ENCODE results near the gene ARHGEF18.
"Not testable (repeated sequence)": the region's sequence is repeated elsewhere in the genome, so short reads cannot be mapped to it uniquely, and the experiment has no call there.

Gene ARHGEF18

DNA sequence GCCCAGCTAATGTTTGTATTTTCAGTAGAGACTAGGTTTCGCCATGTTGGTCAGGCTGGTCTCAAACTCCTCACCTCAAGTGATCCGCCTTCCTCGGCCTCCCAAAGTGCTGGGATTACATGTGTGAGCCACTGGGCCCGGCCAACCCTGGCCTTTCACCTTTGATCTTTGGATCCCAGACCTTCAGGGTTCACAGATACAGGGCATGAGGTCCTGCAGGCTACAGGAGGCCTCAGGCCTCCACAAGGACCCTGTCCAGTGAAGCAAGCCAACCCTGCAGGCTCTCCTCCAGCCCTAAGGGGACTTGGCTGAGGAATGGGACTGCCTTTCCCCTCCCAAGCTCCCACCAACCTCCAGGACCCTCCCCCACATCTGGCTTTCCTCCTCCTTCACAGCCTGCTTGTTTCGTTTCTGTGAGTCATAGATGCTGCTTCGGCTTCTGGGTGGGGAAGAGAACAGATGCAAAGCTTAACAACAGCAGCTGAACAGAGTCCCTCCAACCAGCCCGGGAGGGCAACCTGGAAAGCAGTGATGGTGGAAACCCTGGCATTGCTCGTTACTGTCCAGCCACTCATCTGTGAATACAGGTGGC, 11.8 kb downstream of the ARHGEF18 start:
- H3K27me3 Mint-ChIP-seq (ENCODE audit: low read depth) = no peaks in the 10 kb centered on the region
- no peak overlapping the region for H3K4me3 Mint-ChIP-seq
- peaks cover 37% of the 10 kb centered on the region for H3K36me3 Mint-ChIP-seq (ENCODE audit: low read depth)
- H3K4me1 Mint-ChIP-seq (ENCODE audit: low read depth) = peaks cover 13% of the 10 kb centered on the region
- no peak overlapping the region for H3K27ac Mint-ChIP-seq
- H3K9me3 Mint-ChIP-seq = no peaks in the 10 kb centered on the region

DNA sequence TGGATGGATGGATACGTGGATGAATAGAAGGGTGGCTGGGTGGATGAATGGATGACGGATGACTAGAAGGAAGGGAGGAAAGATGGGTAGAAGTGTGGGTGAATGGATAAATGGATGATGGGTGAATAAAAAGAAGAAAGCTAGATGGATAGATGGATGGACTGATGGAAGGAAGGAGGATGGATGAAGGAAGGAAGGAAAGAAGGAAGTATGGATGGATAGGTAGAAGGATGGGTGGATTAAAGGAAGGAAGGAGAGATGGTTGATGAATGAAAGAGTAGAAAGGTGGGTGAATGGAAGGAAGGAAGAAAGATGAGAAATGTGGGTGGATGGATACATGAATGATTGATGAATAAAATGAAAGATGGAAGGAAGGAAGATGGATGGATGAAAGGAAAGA, 14.5 kb downstream of the ARHGEF18 start:
- peaks cover 11% of the 10 kb centered on the region for H3K4me1 Mint-ChIP-seq (ENCODE audit: low read depth)
- H3K9me3 Mint-ChIP-seq = no peaks in the 10 kb centered on the region
- no peaks in the 10 kb centered on the region for H3K27me3 Mint-ChIP-seq (ENCODE audit: low read depth)
- peaks cover 37% of the 10 kb centered on the region for H3K36me3 Mint-ChIP-seq (ENCODE audit: low read depth)
- H3K4me3 Mint-ChIP-seq = no peak overlapping the region
- no peak overlapping the region for H3K27ac Mint-ChIP-seq

DNA sequence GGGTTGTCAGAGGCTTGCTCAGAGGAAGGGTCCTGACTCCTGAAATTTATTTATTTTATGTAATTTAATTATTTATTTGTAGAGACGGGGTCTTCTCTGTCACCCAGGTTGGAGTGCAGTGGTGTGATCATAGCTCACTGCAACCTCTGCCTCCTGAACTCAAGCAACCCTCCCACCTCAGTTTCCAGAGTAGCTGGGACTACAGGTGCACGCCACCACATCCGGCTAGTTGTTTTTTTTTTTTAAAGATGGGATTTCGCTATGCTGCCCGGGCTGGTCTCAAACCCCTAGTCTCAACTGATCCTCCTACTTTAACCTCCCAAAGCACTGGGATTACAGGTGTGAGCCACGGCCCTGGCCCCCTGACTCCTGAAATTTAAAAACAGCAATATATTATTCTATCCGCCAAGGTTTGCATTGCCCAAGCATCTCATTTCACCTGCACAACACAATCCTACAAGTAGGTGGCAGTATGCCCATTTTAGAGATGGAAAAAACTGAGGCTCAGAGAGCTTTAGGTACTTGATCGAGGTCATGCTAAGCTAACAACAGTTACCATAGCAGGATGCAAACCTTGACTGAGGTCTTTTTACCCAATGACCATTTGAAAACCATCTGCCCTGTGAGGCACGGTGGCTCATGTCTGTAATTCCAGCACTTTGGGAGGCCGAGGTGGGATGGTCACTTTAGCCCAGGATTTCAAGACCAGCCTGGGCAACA, 18.1 kb downstream of the ARHGEF18 start:
- Mint-ChIP-seq H3K4me1 (ENCODE audit: low read depth) (peaks cover 7% of the 10 kb centered on the region), H3K4me3 (no peak overlapping the region), H3K27ac (peak overlapping the region; percentile 49), H3K36me3 (ENCODE audit: low read depth) (peaks cover 35% of the 10 kb centered on the region), H3K9me3 (no peaks in the 10 kb centered on the region), H3K27me3 (ENCODE audit: low read depth) (no peaks in the 10 kb centered on the region)

DNA sequence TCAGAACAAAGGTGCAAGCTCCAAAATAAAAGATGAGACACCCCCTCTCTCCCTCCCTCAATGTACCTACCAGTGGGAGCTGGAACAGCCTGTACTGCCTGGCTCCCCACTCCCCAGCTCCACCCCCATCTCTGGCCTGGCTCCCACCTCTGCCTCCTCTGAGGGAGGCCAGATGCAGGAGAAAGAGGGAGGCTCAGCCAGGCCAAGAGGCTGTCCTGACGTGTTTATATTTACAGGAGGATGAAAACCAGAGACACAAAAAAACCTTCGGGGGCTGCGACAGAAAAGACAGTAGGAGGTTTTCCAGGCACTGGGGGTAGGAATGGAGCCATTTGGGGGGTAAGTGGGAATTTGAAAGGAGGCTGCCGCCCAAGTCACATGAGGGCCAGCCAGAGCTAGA, 19.7 kb downstream of the ARHGEF18 start:
- H3K4me1 Mint-ChIP-seq (ENCODE audit: low read depth) = peaks cover 3% of the 10 kb centered on the region
- H3K36me3 Mint-ChIP-seq (ENCODE audit: low read depth) = peaks cover 30% of the 10 kb centered on the region
- peak overlapping the region; percentile 47 for H3K27ac Mint-ChIP-seq
- no peaks in the 10 kb centered on the region for H3K27me3 Mint-ChIP-seq (ENCODE audit: low read depth)
- no peaks in the 10 kb centered on the region for H3K9me3 Mint-ChIP-seq
- no peak overlapping the region for H3K4me3 Mint-ChIP-seq

DNA sequence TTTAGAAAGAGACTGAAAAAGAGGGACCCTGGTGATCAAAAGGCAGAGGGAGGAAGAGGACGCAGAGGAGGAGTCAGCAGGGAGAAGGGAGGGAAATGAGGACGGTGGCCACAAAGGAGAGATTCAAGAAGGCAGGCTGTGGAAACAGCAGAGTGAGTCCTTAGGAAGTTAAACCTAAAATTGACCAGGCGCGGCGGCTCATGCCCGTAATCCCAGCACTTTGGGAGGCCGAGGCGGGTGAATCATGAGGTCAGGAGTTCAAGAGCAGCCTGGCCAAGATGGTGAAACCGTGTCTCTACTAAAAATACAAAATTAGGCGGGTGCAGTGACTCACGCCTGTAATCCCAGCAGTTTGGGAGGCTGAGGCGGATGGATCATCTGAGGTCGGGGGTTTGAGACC, 20.1 kb downstream of the ARHGEF18 start:
- H3K27me3 Mint-ChIP-seq (ENCODE audit: low read depth); H3K4me1 Mint-ChIP-seq (ENCODE audit: low read depth); H3K4me3 Mint-ChIP-seq; H3K9me3 Mint-ChIP-seq: not testable (repeated sequence)
- H3K36me3 Mint-ChIP-seq (ENCODE audit: low read depth) = peaks cover 26% of the 10 kb centered on the region
- H3K27ac Mint-ChIP-seq = peak overlapping the region; percentile 47

DNA sequence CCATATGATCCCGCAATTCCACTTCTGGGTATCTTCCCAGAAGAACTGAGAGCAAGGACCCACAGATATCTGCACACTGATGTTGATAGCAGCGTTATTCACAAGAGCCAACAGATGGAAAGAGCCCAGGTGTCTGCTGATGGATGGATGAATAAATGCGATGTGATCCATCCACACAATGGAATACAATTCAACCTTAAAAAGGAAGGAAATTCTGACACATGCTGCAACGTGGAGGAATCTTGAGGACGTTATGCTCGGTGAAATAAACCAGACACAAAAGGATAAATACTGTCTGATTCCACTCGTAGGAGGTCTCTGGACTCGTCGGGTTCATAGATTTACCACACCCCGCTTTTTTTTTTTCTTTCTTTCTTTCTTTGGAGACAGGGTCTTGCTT, 21.8 kb downstream of the ARHGEF18 start:
- no peaks in the 10 kb centered on the region for H3K27me3 Mint-ChIP-seq (ENCODE audit: low read depth)
- no peak overlapping the region for H3K27ac Mint-ChIP-seq
- H3K9me3 Mint-ChIP-seq = no peaks in the 10 kb centered on the region
- H3K36me3 Mint-ChIP-seq (ENCODE audit: low read depth) = peaks cover 20% of the 10 kb centered on the region
- H3K4me3 Mint-ChIP-seq = no peak overlapping the region
- H3K4me1 Mint-ChIP-seq (ENCODE audit: low read depth) = peaks cover 3% of the 10 kb centered on the region

DNA sequence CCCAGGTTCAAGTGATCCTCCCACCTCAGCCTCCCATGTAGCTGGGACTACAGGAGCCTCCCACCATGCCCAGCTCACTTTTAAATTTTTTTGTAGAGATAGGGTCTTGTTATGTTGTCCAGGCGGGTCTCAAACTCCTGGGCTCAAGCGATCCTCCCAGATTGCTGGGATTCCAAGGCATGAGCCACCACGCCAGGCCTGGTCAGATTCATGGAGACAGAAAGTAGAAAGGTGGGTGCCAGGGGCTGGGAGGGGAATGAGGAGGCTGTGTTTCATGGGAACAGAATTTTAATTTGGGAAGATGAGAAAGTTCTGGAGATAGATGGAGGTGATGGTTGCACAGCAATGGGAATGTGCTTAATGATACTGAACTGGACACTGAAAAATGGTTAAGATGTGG, 22.3 kb downstream of the ARHGEF18 start:
- no peaks in the 10 kb centered on the region for H3K27me3 Mint-ChIP-seq (ENCODE audit: low read depth)
- H3K9me3 Mint-ChIP-seq = no peaks in the 10 kb centered on the region
- peaks cover 3% of the 10 kb centered on the region for H3K4me1 Mint-ChIP-seq (ENCODE audit: low read depth)
- H3K4me3 Mint-ChIP-seq = no peak overlapping the region
- peaks cover 22% of the 10 kb centered on the region for H3K36me3 Mint-ChIP-seq (ENCODE audit: low read depth)
- no peak overlapping the region for H3K27ac Mint-ChIP-seq

DNA sequence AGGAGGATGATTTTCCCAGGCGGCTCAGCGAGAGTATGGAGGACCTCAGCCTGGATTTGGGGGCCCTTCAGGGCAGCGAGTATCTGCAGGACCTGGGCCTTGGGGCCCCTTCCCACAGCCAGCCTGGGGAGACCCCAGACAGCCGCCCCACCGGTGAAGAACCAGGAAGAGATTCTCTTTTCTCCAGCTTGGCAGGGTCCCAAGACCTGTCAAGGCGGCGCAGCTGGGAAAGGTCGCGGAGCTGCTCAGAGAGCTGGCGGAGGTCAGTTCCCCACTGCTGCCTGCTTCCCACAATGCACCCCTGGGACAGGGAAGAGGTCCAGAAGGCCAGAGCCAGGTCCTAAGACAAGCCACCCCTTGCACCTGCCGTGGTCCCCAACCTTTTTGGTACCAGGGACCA, 24.1 kb downstream of the ARHGEF18 start:
- Mint-ChIP-seq H3K27ac (no peak overlapping the region), H3K4me3 (no peak overlapping the region), H3K27me3 (ENCODE audit: low read depth) (no peaks in the 10 kb centered on the region), H3K4me1 (ENCODE audit: low read depth) (no peaks in the 10 kb centered on the region), H3K36me3 (ENCODE audit: low read depth) (peaks cover 19% of the 10 kb centered on the region), H3K9me3 (no peaks in the 10 kb centered on the region)

DNA sequence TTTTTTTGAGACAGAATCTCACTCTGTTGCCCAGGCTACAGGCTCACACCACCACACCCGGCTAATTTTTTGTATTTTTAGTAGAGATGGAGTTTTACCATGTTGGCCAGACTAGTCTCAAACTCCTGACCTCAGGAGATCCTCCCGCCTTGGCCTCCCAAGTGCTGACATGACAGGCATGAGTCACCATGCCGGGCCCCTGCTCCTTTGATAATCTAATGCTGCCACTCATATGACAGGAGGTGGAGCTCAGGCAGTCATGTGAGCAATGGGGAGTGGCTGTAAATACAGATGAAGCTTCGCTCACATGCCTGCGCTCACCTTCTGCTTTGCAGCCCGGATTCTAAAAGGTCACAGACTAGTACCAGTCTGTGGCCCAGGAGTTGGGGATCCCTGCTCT, 25.1 kb downstream of the ARHGEF18 start:
- Mint-ChIP-seq H3K9me3 (no peaks in the 10 kb centered on the region), H3K27ac (no peak overlapping the region), H3K36me3 (ENCODE audit: low read depth) (peaks cover 19% of the 10 kb centered on the region), H3K27me3 (ENCODE audit: low read depth) (no peaks in the 10 kb centered on the region), H3K4me3 (no peak overlapping the region), H3K4me1 (ENCODE audit: low read depth) (no peaks in the 10 kb centered on the region)

DNA sequence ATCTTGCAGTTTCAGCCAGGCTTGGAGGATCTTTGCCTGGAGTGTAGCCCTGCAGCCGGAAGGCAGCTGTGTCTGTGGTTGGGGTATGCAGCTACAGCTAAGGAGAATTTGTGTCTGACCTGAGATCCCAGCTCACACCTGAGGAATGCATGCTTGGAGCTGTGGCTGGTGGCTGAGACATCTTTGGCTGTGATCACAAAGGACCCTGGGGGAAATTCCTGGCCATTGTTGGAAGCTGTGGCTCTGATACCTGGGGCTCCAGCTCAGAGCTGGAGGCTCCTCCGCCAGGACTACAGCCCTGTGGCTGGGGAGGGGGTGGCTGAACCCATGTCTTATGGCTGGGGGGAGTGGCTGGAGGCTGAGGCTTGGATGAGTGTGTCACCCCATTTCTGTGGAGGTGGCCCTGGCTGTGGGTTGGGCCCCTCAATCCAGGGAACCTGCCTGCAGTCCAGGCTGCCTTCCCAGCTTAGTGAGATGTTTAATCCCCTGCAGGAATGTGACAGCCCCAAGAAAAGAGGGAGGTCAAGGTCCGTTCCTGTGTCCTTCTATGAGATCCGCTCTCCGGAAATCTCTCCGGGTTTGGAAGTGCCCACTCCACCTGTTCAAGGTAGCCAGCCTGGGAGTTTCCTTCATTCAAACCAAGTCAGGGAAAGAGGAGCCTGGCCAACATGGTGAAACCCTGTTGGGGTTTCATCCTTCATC, 27.6 kb downstream of the ARHGEF18 start:
- no peaks in the 10 kb centered on the region for H3K9me3 Mint-ChIP-seq
- H3K36me3 Mint-ChIP-seq (ENCODE audit: low read depth) = peaks cover 22% of the 10 kb centered on the region
- H3K4me3 Mint-ChIP-seq = no peak overlapping the region
- no peaks in the 10 kb centered on the region for H3K4me1 Mint-ChIP-seq (ENCODE audit: low read depth)
- H3K27me3 Mint-ChIP-seq (ENCODE audit: low read depth) = no peaks in the 10 kb centered on the region
- no peak overlapping the region for H3K27ac Mint-ChIP-seq

DNA sequence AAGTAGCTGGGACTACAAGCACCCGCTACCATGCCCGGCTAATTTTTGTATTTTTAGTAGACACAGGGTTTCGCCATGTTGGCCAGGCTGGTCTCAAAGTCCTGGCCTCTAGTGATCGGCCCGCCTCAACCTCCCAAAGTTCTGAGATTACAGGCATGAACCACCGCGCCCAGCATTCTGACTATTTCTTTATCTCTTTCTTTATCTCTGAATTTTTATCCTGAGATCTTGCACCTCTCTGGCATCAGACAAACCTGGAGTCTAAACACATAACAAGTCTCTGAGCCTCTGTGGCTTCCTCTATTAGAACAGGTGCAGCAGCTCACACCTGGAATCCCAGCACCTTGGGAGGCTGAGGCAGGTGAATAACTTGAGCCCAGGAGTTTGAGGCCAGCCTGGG, 28.5 kb downstream of the ARHGEF18 start:
- Mint-ChIP-seq H3K4me1 (ENCODE audit: low read depth) (no peaks in the 10 kb centered on the region), H3K27ac (no peak overlapping the region), H3K27me3 (ENCODE audit: low read depth) (no peaks in the 10 kb centered on the region), H3K4me3 (no peak overlapping the region), H3K36me3 (ENCODE audit: low read depth) (peaks cover 17% of the 10 kb centered on the region), H3K9me3 (no peaks in the 10 kb centered on the region)

DNA sequence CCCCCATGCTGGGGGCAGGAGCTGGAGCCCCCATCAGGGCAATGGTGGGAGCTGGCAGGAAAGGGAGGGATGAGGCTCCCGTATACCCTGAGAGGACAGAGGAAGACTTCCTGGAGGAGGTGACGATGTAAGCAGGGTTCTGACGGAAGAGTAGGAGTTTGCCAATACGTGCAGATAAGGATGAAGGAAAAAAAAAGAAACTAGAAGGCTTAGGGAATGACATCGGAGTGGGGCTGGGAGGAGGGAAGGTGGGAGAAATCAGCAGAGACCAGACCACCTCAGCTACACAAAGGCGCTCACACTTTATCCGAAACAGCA, 32.3 kb downstream of the ARHGEF18 start:
- no peaks in the 10 kb centered on the region for H3K27me3 Mint-ChIP-seq (ENCODE audit: low read depth)
- no peaks in the 10 kb centered on the region for H3K9me3 Mint-ChIP-seq
- peaks cover 2% of the 10 kb centered on the region for H3K4me1 Mint-ChIP-seq (ENCODE audit: low read depth)
- peaks cover 16% of the 10 kb centered on the region for H3K36me3 Mint-ChIP-seq (ENCODE audit: low read depth)
- no peak overlapping the region for H3K4me3 Mint-ChIP-seq
- H3K27ac Mint-ChIP-seq = no peak overlapping the region

DNA sequence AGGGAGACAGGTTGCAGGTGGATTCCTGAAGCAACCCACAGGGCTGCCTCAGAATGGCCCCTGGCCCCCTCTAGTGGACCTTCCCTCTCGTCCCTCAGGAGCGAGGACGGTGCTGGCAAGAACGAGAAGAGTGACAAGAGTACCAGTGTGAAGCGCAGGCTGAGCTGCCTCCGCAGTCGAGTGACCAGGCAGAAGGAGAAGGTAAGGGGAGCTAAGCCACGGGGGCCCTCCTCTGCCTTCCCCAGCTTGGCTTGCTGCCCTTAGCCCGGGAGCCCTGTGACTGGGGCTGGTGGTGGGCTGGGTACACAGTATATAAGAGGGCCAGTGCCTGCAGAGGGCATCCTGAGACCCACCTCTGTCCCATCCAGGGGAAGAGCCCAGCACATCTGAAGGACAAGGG, 34.0 kb downstream of the ARHGEF18 start:
- Mint-ChIP-seq H3K4me3 (no peak overlapping the region), H3K4me1 (ENCODE audit: low read depth) (peaks cover 4% of the 10 kb centered on the region), H3K9me3 (no peaks in the 10 kb centered on the region), H3K27ac (no peak overlapping the region), H3K27me3 (ENCODE audit: low read depth) (no peaks in the 10 kb centered on the region), H3K36me3 (ENCODE audit: low read depth) (peaks cover 15% of the 10 kb centered on the region)

DNA sequence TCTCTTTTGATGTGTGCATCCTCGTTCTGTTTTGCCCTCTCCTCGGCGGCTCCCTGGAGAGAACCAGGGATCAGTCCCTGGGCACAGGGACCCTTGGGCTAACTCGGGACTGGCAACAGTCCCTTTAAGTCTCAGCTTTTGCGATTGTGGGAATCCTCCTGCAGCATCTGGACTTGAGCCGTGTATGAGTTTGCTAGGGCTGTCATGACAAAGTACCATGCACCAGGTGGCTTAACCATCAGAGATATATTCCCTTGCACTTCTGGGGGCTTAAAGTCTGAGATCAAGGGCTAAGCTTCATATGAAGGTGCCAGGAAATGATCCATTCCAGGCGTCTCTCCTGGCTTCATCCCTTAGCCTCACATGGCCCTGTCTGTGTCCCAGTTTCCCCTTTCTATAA, 34.5 kb downstream of the ARHGEF18 start:
- H3K36me3 Mint-ChIP-seq (ENCODE audit: low read depth) = peaks cover 15% of the 10 kb centered on the region
- H3K27ac Mint-ChIP-seq = no peak overlapping the region
- H3K4me3 Mint-ChIP-seq = no peak overlapping the region
- H3K9me3 Mint-ChIP-seq = no peaks in the 10 kb centered on the region
- H3K27me3 Mint-ChIP-seq (ENCODE audit: low read depth) = no peaks in the 10 kb centered on the region
- peaks cover 4% of the 10 kb centered on the region for H3K4me1 Mint-ChIP-seq (ENCODE audit: low read depth)

DNA sequence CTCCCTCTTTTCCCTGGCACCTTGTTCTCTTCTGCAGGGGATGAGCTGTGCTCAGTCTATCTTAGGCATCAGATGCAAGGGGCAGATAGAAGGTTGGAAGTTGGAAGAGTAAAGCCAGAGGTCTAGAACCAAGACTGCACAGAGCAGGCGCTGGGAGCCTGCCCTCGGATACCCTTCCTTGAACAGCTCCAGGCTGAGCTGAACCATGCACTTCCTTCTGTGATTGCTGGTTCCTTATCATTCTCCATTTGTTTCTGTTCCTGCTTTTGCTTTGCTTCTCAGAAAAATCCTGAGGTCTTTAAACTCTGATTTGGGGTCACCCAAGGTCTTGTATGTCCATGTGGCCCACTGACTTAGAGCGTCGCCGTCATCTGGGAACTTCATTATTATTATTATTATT, 36.3 kb downstream of the ARHGEF18 start:
- no peak overlapping the region for H3K27ac Mint-ChIP-seq
- H3K27me3 Mint-ChIP-seq (ENCODE audit: low read depth) = no peaks in the 10 kb centered on the region
- peaks cover 4% of the 10 kb centered on the region for H3K4me1 Mint-ChIP-seq (ENCODE audit: low read depth)
- H3K9me3 Mint-ChIP-seq = no peaks in the 10 kb centered on the region
- H3K36me3 Mint-ChIP-seq (ENCODE audit: low read depth) = peaks cover 11% of the 10 kb centered on the region
- no peak overlapping the region for H3K4me3 Mint-ChIP-seq
